H9 (cell line): ENCODE measurements around the gene TAF10. TPM values are rescaled to one million over a fixed set of nuclear protein-coding genes. Genes with fewer than 3 reads are reported as not detected.

ENCODE experiments used
- DNase-seq: peaks from one replicate; pipeline ENCODE4 v3.0.0-alpha.2; 2017
- H2AFZ ChIP-seq: one replicate; pipeline ENCODE4 v1.6.1; 2013; ENCODE audit warnings: mild to moderate bottlenecking, low read length, control low read depth, moderate library complexity
- H2AK5ac ChIP-seq: 2 replicates; pipeline ENCODE4 v1.6.1; 2013; ENCODE audit warnings: low read length, control low read depth, mixed read lengths; ENCODE audit not compliant: insufficient read length
- H2BK120ac ChIP-seq: one replicate; pipeline ENCODE4 v1.6.1; 2013; ENCODE audit warnings: low read depth, mild to moderate bottlenecking, low read length, control low read depth, inconsistent platforms; ENCODE audit not compliant: poor library complexity, severe bottlenecking
- H2BK12ac ChIP-seq: 2 replicates; pipeline ENCODE4 v1.6.1; 2013; ENCODE audit warnings: low read length, control low read depth, mixed read lengths, low read depth; ENCODE audit not compliant: insufficient read length
- H2BK15ac ChIP-seq: 2 replicates; pipeline ENCODE4 v1.6.1; 2013; ENCODE audit warnings: low read depth, low read length, control low read depth
- H2BK20ac ChIP-seq: one replicate; pipeline ENCODE4 v1.6.1; 2013; ENCODE audit warnings: low read depth, mild to moderate bottlenecking, low read length, control low read depth, inconsistent platforms; ENCODE audit not compliant: poor library complexity, severe bottlenecking
- H2BK5ac ChIP-seq: 2 replicates; pipeline ENCODE4 v1.6.1; 2013; ENCODE audit warnings: low read length, control low read depth, mixed read lengths; ENCODE audit not compliant: insufficient read length
- H3K14ac ChIP-seq: 2 replicates; pipeline ENCODE4 v1.6.1; 2013; ENCODE audit warnings: low read length, control low read depth; ENCODE audit not compliant: insufficient read depth
- H3K18ac ChIP-seq: 2 replicates; pipeline ENCODE4 v1.6.1; 2013; ENCODE audit warnings: low read depth, mild to moderate bottlenecking, mixed read lengths, low read length, control low read depth; ENCODE audit not compliant: insufficient read length
- H3K23ac ChIP-seq: 2 replicates; pipeline ENCODE4 v1.6.1; 2013; ENCODE audit warnings: low read length, control low read depth, mixed read lengths, low read depth; ENCODE audit not compliant: insufficient read length
- H3K23me2 ChIP-seq: 2 replicates; pipeline ENCODE4 v1.6.1; 2013; ENCODE audit warnings: low read depth, mild to moderate bottlenecking, mixed read lengths, low read length, control low read depth; ENCODE audit not compliant: insufficient read length, poor library complexity, severe bottlenecking
- H3K27ac ChIP-seq: 2 replicates; pipeline ENCODE4 v1.5.1; 2013; ENCODE audit warnings: low read length, control low read depth, mixed read lengths, low read depth; ENCODE audit not compliant: insufficient read length
- H3K27me3 ChIP-seq: 2 replicates; pipeline ENCODE4 v1.6.1; 2013; ENCODE audit warnings: low read length, control low read depth, inconsistent platforms; ENCODE audit not compliant: insufficient read depth
- H3K4ac ChIP-seq: 2 replicates; pipeline ENCODE4 v1.6.1; 2013; ENCODE audit warnings: low read depth, mild to moderate bottlenecking, control low read depth, inconsistent platforms, low read length, moderate library complexity
- H3K4me1 ChIP-seq: 2 replicates; pipeline ENCODE4 v1.6.1; 2013; ENCODE audit warnings: low read length, control low read depth, inconsistent platforms; ENCODE audit not compliant: insufficient read depth
- H3K4me2 ChIP-seq: 2 replicates; pipeline ENCODE4 v1.6.1; 2013; ENCODE audit warnings: low read length, control low read depth, mixed read lengths; ENCODE audit not compliant: insufficient read length, insufficient read depth
- H3K56ac ChIP-seq: 2 replicates; pipeline ENCODE4 v1.6.1; 2013; ENCODE audit warnings: low read depth, mild to moderate bottlenecking, mixed read lengths, low read length, control low read depth; ENCODE audit not compliant: insufficient read length
- H3K79me1 ChIP-seq: 2 replicates; pipeline ENCODE4 v1.6.1; 2013; ENCODE audit warnings: low read depth, mild to moderate bottlenecking, moderate library complexity, low read length, control low read depth, inconsistent platforms; ENCODE audit not compliant: insufficient read depth, poor library complexity, severe bottlenecking
- H3K79me2 ChIP-seq: 2 replicates; pipeline ENCODE4 v1.6.1; 2013; ENCODE audit warnings: low read length, control low read depth, inconsistent platforms; ENCODE audit not compliant: insufficient read depth
- H3K9ac ChIP-seq: 2 replicates; pipeline ENCODE4 v1.6.1; 2013; ENCODE audit warnings: low read length, control low read depth, mixed read lengths; ENCODE audit not compliant: insufficient read length; ENCODE audit errors: extremely low read depth
- H3K9me3 ChIP-seq: one replicate; pipeline ENCODE4 v1.6.1; 2013; ENCODE audit warnings: low read depth, low read length, inconsistent platforms; ENCODE audit not compliant: control insufficient read depth
- H3T11ph ChIP-seq: one replicate; pipeline ENCODE4 v1.6.1; 2013; ENCODE audit warnings: mild to moderate bottlenecking, low read length, control low read depth, inconsistent platforms
- H4K20me1 ChIP-seq: one replicate; pipeline ENCODE4 v1.6.1; 2013; ENCODE audit not compliant: control insufficient read depth, insufficient read length, insufficient read depth
- H4K5ac ChIP-seq: 2 replicates; pipeline ENCODE4 v1.6.1; 2013; ENCODE audit warnings: low read depth, mild to moderate bottlenecking, mixed read lengths, low read length, control low read depth; ENCODE audit not compliant: insufficient read length
- H4K8ac ChIP-seq: replicated peaks from 2 replicates; pipeline ENCODE4 v1.6.1; 2013; ENCODE audit warnings: low read length, control low read depth, mixed read lengths, low read depth; ENCODE audit not compliant: insufficient read length
- H4K91ac ChIP-seq: 2 replicates; pipeline ENCODE4 v1.6.1; 2013; ENCODE audit warnings: low read depth, mild to moderate bottlenecking, moderate library complexity, mixed read lengths, low read length, control low read depth; ENCODE audit not compliant: insufficient read length
- H3K27ac Mint-ChIP-seq, 3 experiments: 2 replicates in 2 of 3; 3 replicates in 1 of 3; pipeline ENCODE4 v1.8.0; 2020 to 2021; ENCODE audit warnings: mixed read lengths in 3 of 3, mild to moderate bottlenecking in 1 of 3, moderate library complexity in 1 of 3
- H3K27me3 Mint-ChIP-seq: 2 replicates; pipeline ENCODE4 v1.8.0; 2021; ENCODE audit warnings: low read depth, mild to moderate bottlenecking, moderate library complexity, mixed read lengths
- H3K36me3 Mint-ChIP-seq, 3 experiments: 2 replicates in 2 of 3; 3 replicates in 1 of 3; pipeline ENCODE4 v1.8.0; 2020 to 2021; ENCODE audit warnings: low read depth in 3 of 3, mixed read lengths in 3 of 3; ENCODE audit not compliant: insufficient read depth in 1 of 3
- H3K4me1 Mint-ChIP-seq, 2 experiments: 2 replicates each; pipeline ENCODE4 v1.8.0; 2020; ENCODE audit warnings: mixed read lengths in 2 of 2
- H3K4me3 Mint-ChIP-seq, 2 experiments: 2 replicates in 1 of 2; 3 replicates in 1 of 2; pipeline ENCODE4 v1.8.0; 2020 to 2021; ENCODE audit warnings: mild to moderate bottlenecking in 2 of 2, mixed read lengths in 2 of 2, moderate library complexity in 1 of 2
- H3K9me3 Mint-ChIP-seq, 2 experiments: 2 replicates in 1 of 2; 3 replicates in 1 of 2; pipeline ENCODE4 v1.8.0; 2020; ENCODE audit warnings: mild to moderate bottlenecking in 2 of 2, mixed read lengths in 2 of 2, moderate library complexity in 1 of 2
- WGBS: extraction: QIAGEN DNeasy Blood & Tissue Kit; methylation state at CpG from one replicate; pipeline ENCODE4 v1.1.7; 2013; ENCODE audit warnings: missing lambda C conversion rate, low lambda C conversion rate, mixed read lengths; ENCODE audit not compliant: insufficient read length; ENCODE audit errors: extremely low coverage; 5-methylcytosine and 5-hydroxymethylcytosine counted together
- total RNA-seq: library from RNA; stranded (reverse); gene quantifications from 2 replicates; pipeline ENCODE4 v1.2.1, GENCODE V29; 2021
- TF ChIP-seq, protein P1 (sequence below): fragments of 200-600 bp; sonication (generic); conservative IDR thresholded peaks from 3 replicates; pipeline ENCODE4 v1.8.0; 2021; ENCODE audit warnings: antibody characterized with exemption, mild to moderate bottlenecking

TAF10 gene
- total RNA-seq, 1 experiment from 2014 or later, result 198 TPM

DNA sequence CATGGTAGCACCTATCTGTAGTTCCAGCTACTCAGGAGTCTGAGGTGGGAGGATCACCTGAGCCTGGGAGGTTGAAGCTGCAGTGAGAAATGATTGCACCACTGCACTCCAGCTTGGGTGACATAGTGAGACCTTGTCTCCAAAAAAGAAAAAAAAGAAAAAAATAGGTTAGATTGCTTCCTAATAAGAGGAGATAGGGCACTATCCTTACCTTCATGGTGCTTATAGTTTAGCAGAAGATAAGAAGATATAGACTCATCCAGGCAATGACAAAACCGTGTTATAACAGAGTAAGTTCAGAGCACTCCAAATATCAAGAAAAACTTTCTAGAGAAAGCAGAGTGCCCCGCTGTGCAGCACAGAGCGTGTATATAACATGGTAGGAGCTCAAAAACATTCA lies 50.7 kb downstream of the TAF10 start:
- Histone ChIP-seq H2BK20ac (no peak overlapping the region), H3K23me2 (no peaks in the 10 kb centered on the region), H3K9ac (no peak overlapping the region), H3K4me2 (no peak overlapping the region), H2BK12ac (no peak overlapping the region), H4K8ac (no peak overlapping the region), H3K18ac (no peak overlapping the region), H3K79me1 (no peaks in the 10 kb centered on the region), H3K27me3 (no peaks in the 10 kb centered on the region), H2BK120ac (no peak overlapping the region), H4K5ac (no peak overlapping the region), H3K14ac (no peak overlapping the region), H4K20me1 (no peaks in the 10 kb centered on the region), H2AK5ac (no peak overlapping the region), H3K23ac (no peak overlapping the region), H3K9me3 (no peaks in the 10 kb centered on the region), H3K56ac (no peak overlapping the region), H3K27ac (no peak overlapping the region), H2BK15ac (no peak overlapping the region), H2AFZ (no peak overlapping the region), H2BK5ac (no peak overlapping the region), H3T11ph (no peak overlapping the region), H4K91ac (no peak overlapping the region), H3K4me1 (peaks cover 2% of the 10 kb centered on the region; the same call in 1 of the 2 replicates), H3K4ac (no peak overlapping the region), H3K79me2 (no peaks in the 10 kb centered on the region)
- H3K27ac Mint-ChIP-seq, result no peak overlapping the region
- H3K27me3 Mint-ChIP-seq, result no peaks in the 10 kb centered on the region; the same call in 1 of the 2 replicates
- WGBS, result no CpG with 5 or more reads among the region's 3 CpGs
- TF ChIP-seq, protein P1, sequence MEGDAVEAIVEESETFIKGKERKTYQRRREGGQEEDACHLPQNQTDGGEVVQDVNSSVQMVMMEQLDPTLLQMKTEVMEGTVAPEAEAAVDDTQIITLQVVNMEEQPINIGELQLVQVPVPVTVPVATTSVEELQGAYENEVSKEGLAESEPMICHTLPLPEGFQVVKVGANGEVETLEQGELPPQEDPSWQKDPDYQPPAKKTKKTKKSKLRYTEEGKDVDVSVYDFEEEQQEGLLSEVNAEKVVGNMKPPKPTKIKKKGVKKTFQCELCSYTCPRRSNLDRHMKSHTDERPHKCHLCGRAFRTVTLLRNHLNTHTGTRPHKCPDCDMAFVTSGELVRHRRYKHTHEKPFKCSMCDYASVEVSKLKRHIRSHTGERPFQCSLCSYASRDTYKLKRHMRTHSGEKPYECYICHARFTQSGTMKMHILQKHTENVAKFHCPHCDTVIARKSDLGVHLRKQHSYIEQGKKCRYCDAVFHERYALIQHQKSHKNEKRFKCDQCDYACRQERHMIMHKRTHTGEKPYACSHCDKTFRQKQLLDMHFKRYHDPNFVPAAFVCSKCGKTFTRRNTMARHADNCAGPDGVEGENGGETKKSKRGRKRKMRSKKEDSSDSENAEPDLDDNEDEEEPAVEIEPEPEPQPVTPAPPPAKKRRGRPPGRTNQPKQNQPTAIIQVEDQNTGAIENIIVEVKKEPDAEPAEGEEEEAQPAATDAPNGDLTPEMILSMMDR, result no peak
- H3K9me3 Mint-ChIP-seq, result no peaks in the 10 kb centered on the region
- H3K4me1 Mint-ChIP-seq, result peaks cover 20 to 31% of the 10 kb centered on the region in 2 experiments
- no peak for DNase-seq
- no peak overlapping the region for H3K4me3 Mint-ChIP-seq
- no peaks in the 10 kb centered on the region; a peak in 1 of 7 replicates for H3K36me3 Mint-ChIP-seq

Other genes starting within 250 kb of the TAF10 start
- 4.5 and 5.3 TPM in 2 replicates for gene SMPD1, start 221.7 kb downstream of the TAF10 start, total RNA-seq
- gene APBB1, start 193.1 kb downstream of the TAF10 start, total RNA-seq, result 34.8 and 37.0 TPM in 2 replicates
- gene HPX, start 171.2 kb downstream of the TAF10 start, total RNA-seq, result 1.0 and 1.2 TPM in 2 replicates
- 12.3 and 14.4 TPM in 2 replicates for gene TRIM3, start 138.3 kb downstream of the TAF10 start, total RNA-seq
- gene ARFIP2, start 130.9 kb downstream of the TAF10 start, total RNA-seq, result 50.4 and 55.1 TPM in 2 replicates
- 49.9 and 50.3 TPM in 2 replicates for gene TIMM10B, start 130.7 kb downstream of the TAF10 start, total RNA-seq
- gene DNHD1, start 114.9 kb downstream of the TAF10 start, total RNA-seq, result 3.5 TPM in 2 replicates
- 14.2 and 16.0 TPM in 2 replicates for gene RRP8, start 8.6 kb downstream of the TAF10 start, total RNA-seq
- gene ILK, start 8.4 kb downstream of the TAF10 start, total RNA-seq, result 96.2 and 100 TPM in 2 replicates
- 37.2 and 37.5 TPM in 2 replicates for gene TPP1, start 7.2 kb upstream of the TAF10 start, total RNA-seq
- 12.2 and 12.5 TPM in 2 replicates for gene DCHS1, start 43.6 kb upstream of the TAF10 start, total RNA-seq
- 75.5 and 85.3 TPM in 2 replicates for gene MRPL17, start 71.1 kb upstream of the TAF10 start, total RNA-seq
- gene OR2AG2, start 159.8 kb upstream of the TAF10 start, total RNA-seq, result 0.26 and 0.33 TPM in 2 replicates
- not detected in 2 replicates for gene OR2AG1, start 170.8 kb upstream of the TAF10 start, total RNA-seq
- 0.33 and 0.35 TPM in 2 replicates for gene OR6A2, start 187.5 kb upstream of the TAF10 start, total RNA-seq
- gene OR10A5, start 233.5 kb upstream of the TAF10 start, total RNA-seq, result not detected in 2 replicates